DMS79 treated with DMSO at 0.1 percent for 48 hours (cell line): ENCODE measurements around the gene EEFSEC.

Experiments used
- DNase-seq: peaks from one replicate; lab custom pipeline; 2025; lab: John Stamatoyannopoulos, UW

EEFSEC gene

GRCh38 chr3:128334766-128335165 lies 181.5 kb downstream of the EEFSEC start:
- DNase-seq = no peak

- no peak for DNase-seq
Observed at GRCh38 chr3:128335621-128336296, 182.5 kb downstream of the EEFSEC start.

GRCh38 chr3:128336337-128337156 lies 183.3 kb downstream of the EEFSEC start:
- no peak for DNase-seq

- DNase-seq = peak; percentile 90
Observed at GRCh38 chr3:128337305-128337704, 184.0 kb downstream of the EEFSEC start.

- DNase-seq = peak; percentile 22
Observed at GRCh38 chr3:128338536-128339330, 185.5 kb downstream of the EEFSEC start.

- no peak for DNase-seq
Observed at GRCh38 chr3:128339491-128340012, 186.3 kb downstream of the EEFSEC start.

- DNase-seq = no peak
Observed at GRCh38 chr3:128340198-128340903, 187.1 kb downstream of the EEFSEC start.

- DNase-seq = no peak
Observed at GRCh38 chr3:128340904-128341555, 187.7 kb downstream of the EEFSEC start.

- DNase-seq = no peak
Observed at GRCh38 chr3:128341659-128342395, 188.5 kb downstream of the EEFSEC start.

GRCh38 chr3:128342701-128343180 lies 189.5 kb downstream of the EEFSEC start:
- DNase-seq = no peak

GRCh38 chr3:128343287-128344051 lies 190.2 kb downstream of the EEFSEC start:
- DNase-seq = no peak

GRCh38 chr3:128344052-128344735 lies 190.9 kb downstream of the EEFSEC start:
- DNase-seq = no peak

GRCh38 chr3:128345196-128345595 lies 191.9 kb downstream of the EEFSEC start:
- DNase-seq = no peak

GRCh38 chr3:128346562-128346961 lies 193.3 kb downstream of the EEFSEC start:
- DNase-seq = no peak

GRCh38 chr3:128347282-128347681 lies 194.0 kb downstream of the EEFSEC start:
- no peak for DNase-seq

- no peak for DNase-seq
Observed at GRCh38 chr3:128348075-128348474, 194.8 kb downstream of the EEFSEC start.

- no peak for DNase-seq
Observed at GRCh38 chr3:128348805-128349531, 195.7 kb downstream of the EEFSEC start.

- no peak for DNase-seq
Observed at GRCh38 chr3:128349963-128350599, 196.8 kb downstream of the EEFSEC start.
